PC-9 (cell line): ENCODE results near the gene LPAR2. TPM values are rescaled to one million over a fixed set of nuclear protein-coding genes. Genes with fewer than 3 reads are reported as not detected.
"Not testable (repeated sequence)": the region's sequence is repeated elsewhere in the genome, so short reads cannot be mapped to it uniquely, and the experiment has no call there.

ENCODE experiments used
- BruUV-seq: library from RNA; stranded (reverse); fragments of 400-500 nt; replicated peaks from 2 replicates; lab custom pipeline; 2021; lab: Mats Ljungman, UMichigan
- CTCF ChIA-PET: fragments of 300-600 bp; sonication (Branson Sonifier 250); formaldehyde crosslinking; loops from one replicate; lab custom pipeline; 2022; ENCODE audit warnings: antibody characterized with exemption; lab: Charles Lee
- POLR2A ChIA-PET: fragments of 300-600 bp; sonication (Branson Sonifier 250); formaldehyde crosslinking; loops from one replicate; lab custom pipeline; 2022; ENCODE audit warnings: antibody characterized with exemption; ENCODE audit not compliant: unreplicated experiment; lab: Charles Lee
- DNase-seq, 2 experiments: peaks; one replicate each; pipeline versions ENCODE4 v3.0.0 to v3.0.0-alpha.2; 2015 to 2022; ENCODE audit warnings: mixed read lengths in 1 of 2
- H2AFZ ChIP-seq: fragments of 200-600 bp; sonication (generic); 2 replicates; pipeline ENCODE4 v1.8.1; 2017; ENCODE audit warnings: antibody characterized with exemption
- H3F3A ChIP-seq: fragments of 200-600 bp; sonication (generic); 2 replicates; pipeline ENCODE4 v1.8.1; 2017; ENCODE audit warnings: antibody characterized with exemption, mild to moderate bottlenecking, low read depth; ENCODE audit not compliant: insufficient read depth
- H3K27ac ChIP-seq: fragments of 200-600 bp; sonication (generic); 2 replicates; pipeline ENCODE4 v1.6.1; 2016; ENCODE audit warnings: mixed run types
- H3K27me3 ChIP-seq: fragments of 200-600 bp; sonication (generic); 2 replicates; pipeline ENCODE4 v1.6.1; 2016; ENCODE audit warnings: low read depth, mixed run types; ENCODE audit not compliant: insufficient read depth
- H3K36me3 ChIP-seq: fragments of 200-600 bp; sonication (generic); 2 replicates; pipeline ENCODE4 v1.6.1; 2016; ENCODE audit warnings: low read depth, mixed run types
- H3K4me1 ChIP-seq: fragments of 200-600 bp; sonication (generic); replicated peaks from 2 replicates; pipeline ENCODE4 v1.6.1; 2016; ENCODE audit warnings: mixed run types; ENCODE audit not compliant: insufficient read depth
- H3K4me2 ChIP-seq: fragments of 200-600 bp; sonication (generic); 2 replicates; pipeline ENCODE4 v1.6.1; 2017; ENCODE audit warnings: mixed run types
- H3K4me3 ChIP-seq: fragments of 200-600 bp; sonication (generic); 2 replicates; pipeline ENCODE4 v1.6.1; 2016; ENCODE audit warnings: mixed run types
- H3K79me2 ChIP-seq: fragments of 200-600 bp; sonication (generic); 2 replicates; pipeline ENCODE4 v1.6.1; 2017; ENCODE audit warnings: low read depth, mixed run types
- H3K9me2 ChIP-seq: fragments of 200-600 bp; sonication (generic); 2 replicates; pipeline ENCODE4 v1.8.1; 2017; ENCODE audit warnings: mild to moderate bottlenecking; ENCODE audit not compliant: insufficient read depth
- H3K9me3 ChIP-seq: fragments of 200-600 bp; sonication (generic); 2 replicates; pipeline ENCODE4 v1.8.1; 2016; ENCODE audit warnings: low read depth; ENCODE audit not compliant: insufficient read depth
- H4K20me1 ChIP-seq: fragments of 200-600 bp; sonication (generic); 2 replicates; pipeline ENCODE4 v1.8.1; 2017; ENCODE audit not compliant: insufficient read depth
- EZH2 ChIP-seq: fragments of 200-600 bp; sonication (generic); IDR thresholded peaks from 2 replicates; pipeline ENCODE4 v1.8.0; 2017; ENCODE audit warnings: antibody characterized with exemption, low read depth
- intact Hi-C: fragments of 100-400 bp; cut with micrococcal nuclease; formaldehyde crosslinking; loops from one replicate; pipeline ENCODE4 v1.10.0; 2022; ENCODE audit not compliant: unreplicated experiment
- total RNA-seq: library from RNA; stranded (reverse); gene quantifications from 2 replicates; pipeline ENCODE4 v1.2.3, GENCODE V29; 2021
- TF ChIP-seq, protein P1 (sequence below): fragments of 200-600 bp; sonication (generic); conservative IDR thresholded peaks from 2 replicates; pipeline ENCODE4 v1.6.1; 2017; ENCODE audit warnings: mixed run types, antibody characterized with exemption, mild to moderate bottlenecking, moderate library complexity

LPAR2 gene
- total RNA-seq, 1 experiment from 2014 or later = 29.2 TPM

DNA sequence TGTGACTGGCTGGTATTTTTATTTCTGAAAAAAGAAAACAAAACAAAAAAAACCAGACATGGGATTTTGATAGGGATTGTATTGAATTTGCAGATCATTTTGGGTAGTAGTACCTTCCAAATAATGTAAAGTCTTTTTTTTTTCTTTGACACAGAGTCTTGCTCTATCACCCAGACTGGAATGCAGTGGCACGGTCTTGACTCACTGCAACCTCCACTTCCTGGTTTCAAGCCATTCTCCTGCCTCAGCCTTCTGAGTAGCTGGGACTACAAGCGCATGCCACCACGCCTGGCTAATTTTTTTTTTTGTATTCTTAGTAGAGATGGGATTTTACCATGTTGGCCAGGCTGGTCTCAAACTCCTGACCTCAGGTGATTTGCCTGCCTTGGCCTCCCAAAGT lies 44.8 kb upstream of the LPAR2 start:
- ChIA-PET POLR2A (interaction anchor here (0.9 kb wide), 1 partner anchor 379 kb away, joined by 7 read pairs; no protein-coding TSS in a partner anchor), CTCF (no interaction called here)
- Histone ChIP-seq H3K27me3 (no peaks in the 10 kb centered on the region), H3K4me2 (no peak overlapping the region), H3K27ac (no peak overlapping the region), H3K4me1 (peaks cover 12% of the 10 kb centered on the region; the same call in 1 of the 2 replicates), H2AFZ (no peak overlapping the region), H3K9me3 (peaks cover 26% of the 10 kb centered on the region), H3K4me3 (no peak overlapping the region), H4K20me1 (no peaks in the 10 kb centered on the region), H3K36me3 (peaks cover 26% of the 10 kb centered on the region), H3K9me2 (no peaks in the 10 kb centered on the region), H3F3A (peaks cover 5% of the 10 kb centered on the region; the same call in 1 of the 2 replicates), H3K79me2 (peaks cover 20% of the 10 kb centered on the region)
- TF ChIP-seq, protein P1, sequence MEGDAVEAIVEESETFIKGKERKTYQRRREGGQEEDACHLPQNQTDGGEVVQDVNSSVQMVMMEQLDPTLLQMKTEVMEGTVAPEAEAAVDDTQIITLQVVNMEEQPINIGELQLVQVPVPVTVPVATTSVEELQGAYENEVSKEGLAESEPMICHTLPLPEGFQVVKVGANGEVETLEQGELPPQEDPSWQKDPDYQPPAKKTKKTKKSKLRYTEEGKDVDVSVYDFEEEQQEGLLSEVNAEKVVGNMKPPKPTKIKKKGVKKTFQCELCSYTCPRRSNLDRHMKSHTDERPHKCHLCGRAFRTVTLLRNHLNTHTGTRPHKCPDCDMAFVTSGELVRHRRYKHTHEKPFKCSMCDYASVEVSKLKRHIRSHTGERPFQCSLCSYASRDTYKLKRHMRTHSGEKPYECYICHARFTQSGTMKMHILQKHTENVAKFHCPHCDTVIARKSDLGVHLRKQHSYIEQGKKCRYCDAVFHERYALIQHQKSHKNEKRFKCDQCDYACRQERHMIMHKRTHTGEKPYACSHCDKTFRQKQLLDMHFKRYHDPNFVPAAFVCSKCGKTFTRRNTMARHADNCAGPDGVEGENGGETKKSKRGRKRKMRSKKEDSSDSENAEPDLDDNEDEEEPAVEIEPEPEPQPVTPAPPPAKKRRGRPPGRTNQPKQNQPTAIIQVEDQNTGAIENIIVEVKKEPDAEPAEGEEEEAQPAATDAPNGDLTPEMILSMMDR = no peak
- TF ChIP-seq EZH2 = no peak
- no peak for DNase-seq
- no TSS peak for BruUV-seq
- intact Hi-C loops = no loop called here

DNA sequence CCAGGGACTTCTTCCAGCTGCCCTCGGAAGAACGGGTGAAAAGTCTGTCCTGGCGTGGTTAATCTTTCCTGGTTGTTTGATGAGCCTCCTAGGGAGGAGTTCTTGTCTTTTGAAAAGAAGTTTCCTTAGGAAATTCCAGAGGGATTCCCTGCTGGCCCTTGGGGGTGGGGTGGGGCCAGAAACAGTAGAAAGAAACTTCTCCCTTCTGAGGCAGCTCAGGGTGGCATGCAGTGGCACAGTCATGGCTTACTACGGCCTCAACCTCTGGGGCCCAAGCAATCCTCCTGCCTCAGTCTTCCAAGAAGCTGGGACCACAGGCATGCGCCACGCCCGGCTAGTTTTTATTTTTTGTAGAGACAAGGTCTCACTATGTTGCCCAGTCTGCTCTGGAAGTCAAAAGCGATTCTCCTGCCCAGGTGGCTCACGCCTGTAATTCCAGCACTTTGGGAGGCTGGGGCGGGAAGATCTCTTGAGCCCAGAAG lies 42.1 kb upstream of the LPAR2 start:
- H3K4me3 ChIP-seq = peak overlapping the region; percentile 78; the same call in 1 of the 2 replicates
- peaks cover 20% of the 10 kb centered on the region for H3K79me2 ChIP-seq
- H3K9me3 ChIP-seq = peaks cover 14% of the 10 kb centered on the region
- no peak for DNase-seq
- H3K27me3 ChIP-seq = no peaks in the 10 kb centered on the region
- peaks cover 5% of the 10 kb centered on the region; the same call in 1 of the 2 replicates for H3F3A ChIP-seq
- intact Hi-C loops = no loop called here
- no peaks in the 10 kb centered on the region for H4K20me1 ChIP-seq
- TF ChIP-seq, protein P1 = no peak
- no peak for TF ChIP-seq EZH2
- TSS peak; percentile 39 for BruUV-seq
- CTCF ChIA-PET = no interaction called here
- no peaks in the 10 kb centered on the region for H3K9me2 ChIP-seq
- POLR2A ChIA-PET = no interaction called here
- no peak overlapping the region for H3K27ac ChIP-seq
- peak overlapping the region; percentile 76 for H3K4me2 ChIP-seq
- H3K36me3 ChIP-seq = peaks cover 5% of the 10 kb centered on the region
- no peak overlapping the region for H2AFZ ChIP-seq
- peaks cover 12% of the 10 kb centered on the region; the same call in 1 of the 2 replicates for H3K4me1 ChIP-seq

DNA sequence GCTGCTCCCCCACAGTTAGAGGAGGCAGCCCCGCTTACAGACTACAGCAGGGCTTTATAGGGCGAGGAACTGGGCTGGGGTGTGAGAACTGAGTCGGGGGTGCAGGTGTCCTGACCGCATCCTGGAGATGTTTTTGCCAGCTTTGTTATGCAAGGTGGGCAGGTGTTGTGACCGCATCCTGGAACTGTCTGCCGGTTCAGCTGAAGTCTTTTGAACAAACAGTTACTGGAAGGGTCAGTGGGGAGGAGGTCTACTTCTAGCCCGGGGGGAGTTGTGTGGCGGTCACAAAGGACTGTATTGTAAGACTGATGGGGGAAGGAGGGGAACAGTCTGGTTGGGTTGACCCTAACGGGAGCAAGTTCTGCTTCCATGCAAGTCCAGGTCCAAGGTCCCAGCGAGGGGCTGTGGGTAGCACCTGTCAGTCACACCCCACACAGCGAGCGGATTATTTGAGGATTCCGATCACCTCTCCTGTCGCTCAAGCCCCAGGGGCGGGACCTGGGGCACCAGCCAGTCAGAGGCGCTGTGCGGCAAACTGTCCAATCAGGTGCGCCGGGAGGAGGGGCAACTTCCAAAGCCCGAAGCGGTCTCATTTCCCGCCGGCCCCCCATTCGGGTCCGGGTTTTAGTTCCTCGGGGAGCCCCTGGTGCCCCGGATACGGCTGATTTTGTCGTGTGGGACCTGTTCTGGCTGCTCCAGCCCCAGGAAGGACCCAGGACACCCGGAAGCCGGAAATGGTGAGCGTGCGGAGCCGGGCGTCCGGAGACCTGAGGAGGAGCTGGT lies 40.4 kb upstream of the LPAR2 start, which contains the start of gene ZNF101:
Gene ZNF101 (plus strand): TSS at position 610 of the 783 bp plus-strand sequence. CDS start 125 bp downstream, at position 735.
- no peaks in the 10 kb centered on the region for H3K9me2 ChIP-seq
- POLR2A ChIA-PET = interaction anchor here (0.6 to 0.7 kb wide), 5 partner anchors 95 to 1138 kb away, joined by 3 to 7 read pairs (median 7); no protein-coding TSS in a partner anchor
- peaks cover 12% of the 10 kb centered on the region; the same call in 1 of the 2 replicates for H3K4me1 ChIP-seq
- DNase-seq = peak; percentile 86 to 88
- no peaks in the 10 kb centered on the region for H4K20me1 ChIP-seq
- peak within 1 kb of the TSS; percentile 29; the same call in 1 of the 2 replicates for H3K27ac ChIP-seq
- peak within 1 kb of the TSS; percentile 97 for H2AFZ ChIP-seq
- no TSS peak for BruUV-seq
- no peak for TF ChIP-seq EZH2
- TF ChIP-seq, protein P1 = no peak
- H3K4me2 ChIP-seq = peak within 1 kb of the TSS; percentile 76
- peaks cover 5% of the 10 kb centered on the region; the same call in 1 of the 2 replicates for H3F3A ChIP-seq
- H3K9me3 ChIP-seq = peaks cover 6% of the 10 kb centered on the region; the same call in 1 of the 2 replicates
- no peaks in the 10 kb centered on the region for H3K27me3 ChIP-seq
- CTCF ChIA-PET = no interaction called here
- H3K36me3 ChIP-seq = no peaks in the 10 kb centered on the region
- H3K4me3 ChIP-seq = peak within 1 kb of the TSS; percentile 78
- intact Hi-C loops = loop anchor here (1.0 to 5.0 kb wide), 2 partner anchors 108 to 154 kb away; partner anchors contain the start of gene ZNF506
- peaks cover 20% of the 10 kb centered on the region for H3K79me2 ChIP-seq

GRCh38 chr19:19665420-19665948 lies 37.5 kb upstream of the LPAR2 start:
- intact Hi-C loops = loop anchor here (5.0 kb wide), 1 partner anchor 157 kb away; the partner anchor contains the start of gene ZNF506
- H3K4me2 ChIP-seq, H3K9me3 ChIP-seq, POLR2A ChIA-PET, DNase-seq, H2AFZ ChIP-seq, H3K27me3 ChIP-seq, H3K9me2 ChIP-seq, H3K4me3 ChIP-seq, CTCF ChIA-PET, H3K27ac ChIP-seq, BruUV-seq, H3K36me3 ChIP-seq: not testable (repeated sequence)
- peaks cover 40% of the 10 kb centered on the region for H3K79me2 ChIP-seq
- H4K20me1 ChIP-seq = peaks cover 20% of the 10 kb centered on the region
- peaks cover 28% of the 10 kb centered on the region for H3K4me1 ChIP-seq
- peaks cover 21% of the 10 kb centered on the region; the same call in 1 of the 2 replicates for H3F3A ChIP-seq
